Heart left ventricle (tissue), 16 donors: Measurements from ENCODE around the gene ADCY5. TPM values are rescaled to one million over a fixed set of nuclear protein-coding genes. Genes with fewer than 3 reads are reported as not detected.

Source experiments
- ATAC-seq, 4 donors: fragments of 200-7000 bp; cut with Tn5 transposase; one replicate each; pipeline ENCODE4 v1.9.1; 2020 to 2022; ENCODE audit warnings: moderate library complexity in 4 of 4, mild to moderate bottlenecking in 3 of 4, moderate number of reproducible peaks in 1 of 4
- DNase-seq, 5 donors: peaks; one replicate each; pipeline ENCODE4 v3.0.0-alpha.2; 2020
- H3K27ac ChIP-seq, 12 donors: fragments of 200-600 bp; sonication (generic) in 4 of 12; one replicate each; pipeline versions ENCODE4 v1.5.0 to v1.8.0; 2016 to 2022; ENCODE audit warnings: mild to moderate bottlenecking in 2 of 12
- H3K27me3 ChIP-seq, 9 donors: fragments of 200-600 bp; sonication (generic) in 2 of 9; one replicate each; pipeline versions ENCODE4 v1.5.1 to v1.8.0; 2016 to 2022; ENCODE audit warnings: mild to moderate bottlenecking in 3 of 9
- H3K36me3 ChIP-seq, 9 donors: fragments of 200-600 bp; sonication (generic) in 2 of 9; one replicate each; pipeline versions ENCODE4 v1.5.0 to v1.8.0; 2018 to 2022; ENCODE audit warnings: mild to moderate bottlenecking in 2 of 9
- H3K4me1 ChIP-seq, 12 donors: fragments of 200-600 bp; sonication (generic) in 4 of 12; one replicate each; pipeline versions ENCODE4 v1.5.0 to v1.8.0; 2016 to 2022; ENCODE audit warnings: mild to moderate bottlenecking in 3 of 12
- H3K4me3 ChIP-seq, 12 donors: fragments of 200-600 bp; sonication (generic) in 4 of 12; one replicate each; pipeline versions ENCODE4 v1.5.0 to v1.8.0; 2017 to 2022; ENCODE audit warnings: mild to moderate bottlenecking in 9 of 12, moderate library complexity in 4 of 12
- H3K9me3 ChIP-seq, 12 donors: fragments of 200-600 bp; sonication (generic) in 4 of 12; one replicate each; pipeline versions ENCODE4 v1.5.0 to v1.8.0; 2016 to 2022; ENCODE audit warnings: mild to moderate bottlenecking in 1 of 12
- CTCF ChIP-seq, 12 donors: fragments of 200-600 bp; sonication (generic) in 4 of 12; IDR thresholded peaks; one replicate each; pipeline versions ENCODE4 v1.5.0 to v1.8.0; 2018 to 2022; ENCODE audit warnings: antibody characterized with exemption in 12 of 12, mild to moderate bottlenecking in 5 of 12
- POLR2A ChIP-seq, 2 donors: fragments of 450-650 bp; IDR thresholded peaks; one replicate each; pipeline ENCODE4 v1.6.1; 2017; ENCODE audit warnings: antibody characterized with exemption in 2 of 2, mild to moderate bottlenecking in 2 of 2, moderate library complexity in 2 of 2
- WGBS, 4 donors: extraction: QIAGEN DNeasy Blood & Tissue Kit in 2 of 4; methylation state at CpG; one replicate each; pipeline versions ENCODE4 v1.1.5 to v1.1.7; 2013 to 2018; 5-methylcytosine and 5-hydroxymethylcytosine counted together
- intact Hi-C, 10 donors: fragments of 100-400 bp; cut with DNase I; formaldehyde crosslinking; loops; one replicate each; pipeline versions ENCODE4 v1.11.1 to v1.14.2; 2022
- polyA plus RNA-seq, 2 donors: library from polyadenylated mRNA; stranded (reverse); fragments of 200-250 nt; gene quantifications; one replicate each; pipeline ENCODE4 v1.2.3, GENCODE V29; 2013
- total RNA-seq, 9 donors: library from RNA; depleted of rRNA in 2 of 9; stranded (reverse); fragments of >200 nt in 2 of 9; fragmentation: NEBNext Ultra II Directional in 3 of 9; extraction: Animal tissue kit (Norgen Biotek cat#: 25700) in 3 of 9; gene quantifications; one replicate each; pipeline versions ENCODE4 v1.1.0 to v1.2.4, GENCODE V29; 2016 to 2023
- donor health status: ischemic (EF 13 %, LVEDD 7.1; RV severe dilation, severe dysfunction).
- donor health status: healthy with polysubstance abuse.
- donor health status: DM: no; HTN: yes; CAD: no.
- donor health status: DM: no; HTN: no; CAD: no.
- donor health status: ischemic (EF 25% LVEDD 6.9; RV normal size, moderate dysfunction).
- donor health status: ischemic (EF 25% LVEDD 5.7; RV mildly dilated, moderate dysfunction).
- donor health status: healthy.
- donor health status: DM: yes; HTN: yes; CAD: no.
- donor health status: ischemic (EF 35%, LVEDD 5.7; RV mildly dilated, moderate dysfunction).
- donor health status: nonischemic (EF 11% LVEDD 7.7; RV severe dilation, severe dysfunction).
- donor health status: DM: yes; HTN: yes; CAD: no.
- donor health status: PGD.
- donor health status: ischemic (EF 29% LVEDD 5.4; RV normal size, mild dysfunction).
- donor health status: nonischemic (EF 23%, LVEDD 6.1; RV moderate dilation, normal function).

ADCY5 gene
- total and polyA plus RNA-seq, 11 donors, result 78.5 to 276 (median 167) TPM

- H3K27ac ChIP-seq, result peak overlapping the region; percentile 72 to 94 (median 90)
- TF ChIP-seq POLR2A (IDR thresholded peaks at IDR 0.05) (no peak), CTCF (IDR thresholded peaks at IDR 0.05) (no peak)
- DNase-seq, result peak in 2 of 5 donors; percentile 18 to 20
- H3K9me3 ChIP-seq, result no peaks in the 10 kb centered on the region
- no peak for ATAC-seq
- H3K4me3 ChIP-seq, result peak overlapping the region in 3 of 12 donors; percentile 3 to 45 (median 20)
- intact Hi-C loops, result loop anchor here in 1 of 10 donors (5.0 kb wide), 2 partner anchors 52 to 63 kb away; partner anchors contain the start of gene ADCY5
- WGBS, 4 donors, result 59 to 74% (median 62%) methylated on average over 8 of the region's 8 CpGs
- peaks cover 4 to 100% (median 64%) of the 10 kb centered on the region in 12 donors for H3K4me1 ChIP-seq
- no peaks in the 10 kb centered on the region for H3K27me3 ChIP-seq
- no peaks in the 10 kb centered on the region for H3K36me3 ChIP-seq
These were observed 64.6 kb downstream of the ADCY5 start for GRCh38 chr3:123384256-123384655.

- H3K27ac ChIP-seq, result peak overlapping the region; percentile 72 to 94 (median 90)
- TF ChIP-seq CTCF (IDR thresholded peaks at IDR 0.05) (no peak), POLR2A (IDR thresholded peaks at IDR 0.05) (no peak)
- H3K4me3 ChIP-seq, result peak overlapping the region in 1 of 12 donors; percentile 45
- ATAC-seq (peak; percentile 41 to 52 (median 44)), DNase-seq (peak; percentile 65 to 86 (median 78))
- WGBS, 4 donors, result 43 to 55% (median 50%) methylated on average over 26 of the region's 26 CpGs
- H3K4me1 ChIP-seq, result peaks cover 4 to 100% (median 58%) of the 10 kb centered on the region in 12 donors
- H3K36me3 ChIP-seq, result no peaks in the 10 kb centered on the region
- no peaks in the 10 kb centered on the region for H3K27me3 ChIP-seq
- intact Hi-C loops, result loop anchor here in 1 of 10 donors (5.0 kb wide), 2 partner anchors 51 to 64 kb away; partner anchors contain the start of gene ADCY5
- H3K9me3 ChIP-seq, result no peaks in the 10 kb centered on the region
These were observed 65.5 kb downstream of the ADCY5 start for GRCh38 chr3:123383091-123384053.

- H3K27ac ChIP-seq, result peak overlapping the region in 10 of 12 donors; percentile 22 to 94 (median 90)
- intact Hi-C loops, result loop anchor here in 1 of 10 donors (5.0 kb wide), 2 partner anchors 48 to 67 kb away; partner anchors contain the start of gene ADCY5
- peak in 1 of 5 donors; percentile 16 for DNase-seq
- ATAC-seq, result no peak
- H3K27me3 ChIP-seq, result no peaks in the 10 kb centered on the region
- WGBS, 4 donors, result 51 to 63% (median 56%) methylated on average over 2 to 3 of the region's 3 CpGs
- no peaks in the 10 kb centered on the region for H3K36me3 ChIP-seq
- TF ChIP-seq POLR2A (IDR thresholded peaks at IDR 0.05), result no peak
- no peaks in the 10 kb centered on the region for H3K9me3 ChIP-seq
- peaks cover 8 to 100% (median 56%) of the 10 kb centered on the region in 12 donors for H3K4me1 ChIP-seq
- no peak overlapping the region for H3K4me3 ChIP-seq
These were observed 68.6 kb downstream of the ADCY5 start for GRCh38 chr3:123380261-123380660.

GRCh38 chr3:123379041-123379830 lies 69.7 kb downstream of the ADCY5 start:
- no peak overlapping the region for H3K4me3 ChIP-seq
- TF ChIP-seq POLR2A (IDR thresholded peaks at IDR 0.05) (no peak), CTCF (IDR thresholded peaks at IDR 0.05) (no peak)
- intact Hi-C loops, result loop anchor here in 2 of 10 donors (5.0 to 10.0 kb wide), 2 partner anchors 37 to 66 kb away; partner anchors contain the start of gene ADCY5 (in 1 of the 2)
- DNase-seq, result peak in 1 of 5 donors; percentile 20
- 73 to 82% (median 78%) methylated on average over 11 of the region's 11 CpGs for WGBS, 4 donors
- peaks cover 8 to 100% (median 55%) of the 10 kb centered on the region in 12 donors for H3K4me1 ChIP-seq
- peak overlapping the region in 10 of 12 donors; percentile 9 to 94 (median 90) for H3K27ac ChIP-seq
- H3K36me3 ChIP-seq, result no peaks in the 10 kb centered on the region
- no peak for ATAC-seq
- H3K27me3 ChIP-seq, result no peaks in the 10 kb centered on the region
- no peaks in the 10 kb centered on the region for H3K9me3 ChIP-seq
